Astrocyte (in vitro differentiated cells and primary cell): ENCODE data around the gene TMEM178B.

Source experiments
- EZH2 ChIP-seq: IDR thresholded peaks from 2 replicates; pipeline ENCODE4 v1.6.1; 2012; ENCODE audit warnings: mild to moderate bottlenecking, low read length, inconsistent platforms; ENCODE audit not compliant: insufficient read depth
- TF ChIP-seq, protein P1 (sequence below): IDR thresholded peaks from 2 replicates; pipeline ENCODE4 v1.5.1; 2011; ENCODE audit warnings: low read depth, mild to moderate bottlenecking, inconsistent platforms, low read length, moderate library complexity; ENCODE audit not compliant: insufficient read depth

DNA sequence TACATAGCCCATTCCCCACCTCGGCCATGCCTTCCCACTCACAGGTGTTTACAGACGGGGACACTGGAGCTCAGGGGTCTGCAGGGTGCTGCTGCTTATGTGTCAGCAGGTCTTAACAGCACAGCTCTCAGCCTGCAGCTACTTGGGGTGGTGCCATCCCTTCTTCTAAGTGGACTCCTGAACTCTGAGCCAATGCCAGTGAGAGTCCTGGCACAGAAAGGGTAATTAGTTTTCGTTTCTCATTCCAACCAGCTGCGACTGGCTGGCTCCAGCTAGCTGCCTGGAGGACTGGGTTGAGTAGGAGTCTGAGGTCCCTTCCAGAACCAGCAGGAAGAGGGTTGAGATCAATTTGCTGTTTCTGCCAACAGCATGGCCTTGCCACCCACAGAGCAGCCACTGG lies 389.1 kb downstream of the TMEM178B start:
- TF ChIP-seq, protein P1, sequence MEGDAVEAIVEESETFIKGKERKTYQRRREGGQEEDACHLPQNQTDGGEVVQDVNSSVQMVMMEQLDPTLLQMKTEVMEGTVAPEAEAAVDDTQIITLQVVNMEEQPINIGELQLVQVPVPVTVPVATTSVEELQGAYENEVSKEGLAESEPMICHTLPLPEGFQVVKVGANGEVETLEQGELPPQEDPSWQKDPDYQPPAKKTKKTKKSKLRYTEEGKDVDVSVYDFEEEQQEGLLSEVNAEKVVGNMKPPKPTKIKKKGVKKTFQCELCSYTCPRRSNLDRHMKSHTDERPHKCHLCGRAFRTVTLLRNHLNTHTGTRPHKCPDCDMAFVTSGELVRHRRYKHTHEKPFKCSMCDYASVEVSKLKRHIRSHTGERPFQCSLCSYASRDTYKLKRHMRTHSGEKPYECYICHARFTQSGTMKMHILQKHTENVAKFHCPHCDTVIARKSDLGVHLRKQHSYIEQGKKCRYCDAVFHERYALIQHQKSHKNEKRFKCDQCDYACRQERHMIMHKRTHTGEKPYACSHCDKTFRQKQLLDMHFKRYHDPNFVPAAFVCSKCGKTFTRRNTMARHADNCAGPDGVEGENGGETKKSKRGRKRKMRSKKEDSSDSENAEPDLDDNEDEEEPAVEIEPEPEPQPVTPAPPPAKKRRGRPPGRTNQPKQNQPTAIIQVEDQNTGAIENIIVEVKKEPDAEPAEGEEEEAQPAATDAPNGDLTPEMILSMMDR, result no peak
- TF ChIP-seq EZH2, result no peak
